GM12891 (cell line): ENCODE results near the gene EHD3.
A peak's percentile ranks its signal among the peaks of the same experiment; 100 is the strongest.

Source experiments
- DNase-seq: peaks from one replicate; pipeline ENCODE4 v3.0.0; 2011; ENCODE audit warnings: low spot score; ENCODE audit not compliant: insufficient read length
- FAIRE-seq: peaks from 2 replicates; lab custom pipeline; 2011; peaks lifted over from hg19 to GRCh38; lab: Jason Lieb, UNC
- PAX5 ChIP-seq: IDR thresholded peaks from 2 replicates; pipeline ENCODE4 v1.6.1; 2011; ENCODE audit warnings: low read length, moderate library complexity, mild to moderate bottlenecking; ENCODE audit not compliant: insufficient read depth, severe bottlenecking
- POLR2A ChIP-seq: IDR thresholded peaks from 2 replicates; pipeline ENCODE4 v1.6.1; 2011; ENCODE audit warnings: low read depth, low read length, control low read depth
- POLR2AphosphoS5 ChIP-seq: IDR thresholded peaks from 2 replicates; pipeline ENCODE4 v1.6.1; 2011; ENCODE audit warnings: low read depth, low read length, control low read depth
- POU2F2 ChIP-seq: IDR thresholded peaks from 2 replicates; pipeline ENCODE4 v1.6.1; 2011; ENCODE audit warnings: low read depth, mild to moderate bottlenecking, control low read depth, low read length, moderate library complexity
- SPI1 ChIP-seq: IDR thresholded peaks from 2 replicates; pipeline ENCODE4 v1.6.1; 2011; ENCODE audit warnings: low read depth, low read length, control low read depth
- TAF1 ChIP-seq: IDR thresholded peaks from 2 replicates; pipeline ENCODE4 v1.6.1; 2011; ENCODE audit warnings: low read depth, low read length, control low read depth

EHD3 gene

GRCh38 chr2:31284107-31284506 lies 50.2 kb downstream of the EHD3 start:
- TF ChIP-seq POLR2A (no peak), PAX5 (no peak), POLR2AphosphoS5 (no peak), POU2F2 (no peak), TAF1 (no peak), SPI1 (no peak)
- no peak for DNase-seq
- no peak for FAIRE-seq

- FAIRE-seq (no peak), DNase-seq (no peak)
- no peak for TF ChIP-seq TAF1
- TF ChIP-seq SPI1: no peak
- TF ChIP-seq POLR2A: no peak
- no peak for TF ChIP-seq POU2F2
- no peak for TF ChIP-seq POLR2AphosphoS5
- TF ChIP-seq PAX5: no peak
These were observed 52.3 kb downstream of the EHD3 start for GRCh38 chr2:31286230-31286629.

- no peak for DNase-seq
- TF ChIP-seq POU2F2 (no peak), SPI1 (no peak), POLR2A (no peak)
- no peak for FAIRE-seq
These were observed 53.1 kb downstream of the EHD3 start for GRCh38 chr2:31286961-31287550.

GRCh38 chr2:31287654-31288053 lies 53.7 kb downstream of the EHD3 start:
- no peak for FAIRE-seq
- DNase-seq: no peak
- TF ChIP-seq POLR2A (no peak), TAF1 (no peak), PAX5 (no peak), SPI1 (no peak), POU2F2 (no peak), POLR2AphosphoS5 (no peak)

- no peak for DNase-seq
- TF ChIP-seq SPI1: no peak
- TF ChIP-seq POU2F2: no peak
- no peak for TF ChIP-seq PAX5
- no peak for TF ChIP-seq POLR2AphosphoS5
- no peak for TF ChIP-seq TAF1
- TF ChIP-seq POLR2A: no peak
- FAIRE-seq: no peak
These were observed 60.2 kb downstream of the EHD3 start for GRCh38 chr2:31294196-31294595.

GRCh38 chr2:31296641-31297287 lies 62.8 kb downstream of the EHD3 start:
- DNase-seq: no peak
- FAIRE-seq: no peak
- TF ChIP-seq POU2F2: no peak

GRCh38 chr2:31297751-31298150 lies 63.8 kb downstream of the EHD3 start:
- no peak for DNase-seq
- TF ChIP-seq SPI1: peak; percentile 38; the same call in 1 of the 2 replicates
- TF ChIP-seq POLR2A: no peak
- no peak for FAIRE-seq

GRCh38 chr2:31299547-31299946 lies 65.6 kb downstream of the EHD3 start:
- FAIRE-seq (no peak), DNase-seq (no peak)
- TF ChIP-seq POU2F2: no peak
- no peak for TF ChIP-seq TAF1
- TF ChIP-seq PAX5: no peak
- no peak for TF ChIP-seq SPI1
- no peak for TF ChIP-seq POLR2AphosphoS5

GRCh38 chr2:31300309-31300708 lies 66.4 kb downstream of the EHD3 start:
- FAIRE-seq (no peak), DNase-seq (no peak)
- TF ChIP-seq SPI1 (no peak), PAX5 (no peak), POU2F2 (no peak), TAF1 (no peak), POLR2A (no peak), POLR2AphosphoS5 (no peak)

GRCh38 chr2:31302940-31303563 lies 69.1 kb downstream of the EHD3 start:
- TF ChIP-seq TAF1 (no peak), POLR2A (no peak), POLR2AphosphoS5 (no peak), POU2F2 (no peak), SPI1 (no peak), PAX5 (no peak)
- FAIRE-seq (no peak), DNase-seq (no peak)
